Fibroblast of lung (primary cell): ENCODE data around the gene FGR. TPM values are rescaled to one million over a fixed set of nuclear protein-coding genes. Genes with fewer than 3 reads are reported as not detected.

Source experiments
- DNase-seq, 2 donors: peaks; one replicate each; pipeline versions ENCODE4 v3.0.0 to v3.0.0-alpha.2; 2010; ENCODE audit warnings: low read depth in 2 of 2
- H2AFZ ChIP-seq: 2 replicates; pipeline ENCODE4 v1.5.1; 2012; ENCODE audit warnings: low read length, control low read depth, inconsistent platforms
- H3K27ac ChIP-seq: 2 replicates; pipeline ENCODE4 v1.5.1; 2011; ENCODE audit warnings: low read length, control low read depth; ENCODE audit not compliant: insufficient read depth
- H3K27me3 ChIP-seq: 2 replicates; pipeline ENCODE4 v1.5.1; 2011; ENCODE audit warnings: mild to moderate bottlenecking, low read length; ENCODE audit not compliant: control insufficient read depth, insufficient read depth
- H3K36me3 ChIP-seq: 2 replicates; pipeline ENCODE4 v1.5.1; 2011; ENCODE audit warnings: low read length; ENCODE audit not compliant: control insufficient read depth, insufficient read depth
- H3K4me1 ChIP-seq: 2 replicates; pipeline ENCODE4 v1.5.1; 2011; ENCODE audit warnings: low read length; ENCODE audit not compliant: control insufficient read depth, insufficient read depth; ENCODE audit errors: extremely low read depth
- H3K4me2 ChIP-seq: 2 replicates; pipeline ENCODE4 v1.5.1; 2011; ENCODE audit warnings: low read length, control low read depth; ENCODE audit not compliant: insufficient read depth; ENCODE audit errors: extremely low read depth
- H3K4me3 ChIP-seq, 4 experiments: fragments of 200-600 bp in 1 of 4; sonication (generic) in 1 of 4; replicated peaks in 1 of 4; 2 replicates each; pipeline ENCODE4 v1.5.1; 2011 to 2016; ENCODE audit warnings: low read length in 4 of 4, low read depth in 3 of 4, mild to moderate bottlenecking in 3 of 4, control low read depth in 2 of 4, inconsistent platforms in 1 of 4, mixed read lengths in 1 of 4; ENCODE audit not compliant: insufficient read depth in 1 of 4; ENCODE audit errors: control extremely low read depth in 1 of 4
- H3K79me2 ChIP-seq: 2 replicates; pipeline ENCODE4 v1.5.1; 2012; ENCODE audit warnings: mild to moderate bottlenecking, low read length, inconsistent platforms; ENCODE audit not compliant: control insufficient read depth, insufficient read depth
- H3K9ac ChIP-seq: 2 replicates; pipeline ENCODE4 v1.5.1; 2011; ENCODE audit warnings: mild to moderate bottlenecking, low read length, control low read depth; ENCODE audit not compliant: insufficient read depth
- H3K9me3 ChIP-seq: 2 replicates; pipeline ENCODE4 v1.5.1; 2012; ENCODE audit warnings: low read depth, low read length; ENCODE audit not compliant: control insufficient read depth, insufficient read depth
- H4K20me1 ChIP-seq: 2 replicates; pipeline ENCODE4 v1.5.1; 2011; ENCODE audit warnings: low read length; ENCODE audit not compliant: control insufficient read depth, insufficient read depth; ENCODE audit errors: extremely low read depth
- EZH2 ChIP-seq: IDR thresholded peaks from 2 replicates; pipeline ENCODE4 v1.5.1; 2012; ENCODE audit warnings: low read length, control low read depth, mild to moderate bottlenecking; ENCODE audit errors: missing control alignments
- polyA plus RNA-seq, 2 donors: library from polyadenylated mRNA; depleted of rRNA in 1 of 2; stranded (reverse) in 1 of 2; unstranded in 1 of 2; fragments of >200 nt; gene quantifications; 2 replicates each; pipeline ENCODE4 v1.2.1, GENCODE V29; 2011 to 2012; ENCODE audit warnings: missing spikeins in 1 of 2
- total RNA-seq: library from RNA; depleted of rRNA; stranded (reverse); fragments of >200 nt; gene quantifications from 2 replicates; pipeline ENCODE4 v1.2.1, GENCODE V29; 2014
- TF ChIP-seq, protein P1 (sequence below), 2 donors: IDR thresholded peaks in 1 of 2; conservative IDR thresholded peaks in 1 of 2; 1 replicate in 1 of 2; 2 replicates in 1 of 2; pipeline ENCODE4 v1.5.1; 2011 to 2012; ENCODE audit warnings: low read length in 2 of 2, control low read depth in 1 of 2, inconsistent platforms in 1 of 2, low read depth in 1 of 2, mild to moderate bottlenecking in 1 of 2

The FGR gene
- total and polyA plus RNA-seq, 2 donors (not counting 1 experiment from before 2014, with no cell fraction given), result not detected

- Histone ChIP-seq H3K9me3 (no peaks in the 10 kb centered on the region), H3K4me2 (peak overlapping the region; percentile 51), H3K27me3 (no peaks in the 10 kb centered on the region), H2AFZ (no peak overlapping the region), H3K36me3 (no peaks in the 10 kb centered on the region), H4K20me1 (no peaks in the 10 kb centered on the region), H3K4me3 (peak overlapping the region in 1 of 4 experiments; percentile 35), H3K9ac (no peak overlapping the region), H3K27ac (no peak overlapping the region), H3K4me1 (peaks cover 77% of the 10 kb centered on the region), H3K79me2 (peaks cover 46% of the 10 kb centered on the region)
- TF ChIP-seq, protein P1, sequence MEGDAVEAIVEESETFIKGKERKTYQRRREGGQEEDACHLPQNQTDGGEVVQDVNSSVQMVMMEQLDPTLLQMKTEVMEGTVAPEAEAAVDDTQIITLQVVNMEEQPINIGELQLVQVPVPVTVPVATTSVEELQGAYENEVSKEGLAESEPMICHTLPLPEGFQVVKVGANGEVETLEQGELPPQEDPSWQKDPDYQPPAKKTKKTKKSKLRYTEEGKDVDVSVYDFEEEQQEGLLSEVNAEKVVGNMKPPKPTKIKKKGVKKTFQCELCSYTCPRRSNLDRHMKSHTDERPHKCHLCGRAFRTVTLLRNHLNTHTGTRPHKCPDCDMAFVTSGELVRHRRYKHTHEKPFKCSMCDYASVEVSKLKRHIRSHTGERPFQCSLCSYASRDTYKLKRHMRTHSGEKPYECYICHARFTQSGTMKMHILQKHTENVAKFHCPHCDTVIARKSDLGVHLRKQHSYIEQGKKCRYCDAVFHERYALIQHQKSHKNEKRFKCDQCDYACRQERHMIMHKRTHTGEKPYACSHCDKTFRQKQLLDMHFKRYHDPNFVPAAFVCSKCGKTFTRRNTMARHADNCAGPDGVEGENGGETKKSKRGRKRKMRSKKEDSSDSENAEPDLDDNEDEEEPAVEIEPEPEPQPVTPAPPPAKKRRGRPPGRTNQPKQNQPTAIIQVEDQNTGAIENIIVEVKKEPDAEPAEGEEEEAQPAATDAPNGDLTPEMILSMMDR (conservative IDR thresholded peaks at IDR 0.05 in 1 of 2, IDR thresholded peaks at IDR 0.05 in 1 of 2; ENCODE audit: low read depth in 1 of 2, low read length in 2 of 2), result no peak
- no peak for TF ChIP-seq EZH2
- DNase-seq, result no peak
Measured at GRCh38 chr1:27567971-27568299, 67.0 kb downstream of the FGR start.

GRCh38 chr1:27567146-27567526 is 67.8 kb downstream of the FGR start:
- Histone ChIP-seq H3K4me3 (no peak overlapping the region), H3K27me3 (no peaks in the 10 kb centered on the region), H3K27ac (no peak overlapping the region), H3K4me2 (peak overlapping the region; percentile 44), H2AFZ (no peak overlapping the region), H3K79me2 (peaks cover 46% of the 10 kb centered on the region), H4K20me1 (no peaks in the 10 kb centered on the region), H3K4me1 (peaks cover 77% of the 10 kb centered on the region), H3K9me3 (no peaks in the 10 kb centered on the region), H3K9ac (no peak overlapping the region), H3K36me3 (no peaks in the 10 kb centered on the region)
- no peak for DNase-seq
- TF ChIP-seq, protein P1 (conservative IDR thresholded peaks at IDR 0.05 in 1 of 2, IDR thresholded peaks at IDR 0.05 in 1 of 2; ENCODE audit: low read depth in 1 of 2, low read length in 2 of 2), result no peak
- TF ChIP-seq EZH2, result no peak

GRCh38 chr1:27566462-27567145 is 68.4 kb downstream of the FGR start:
- H3K4me3 ChIP-seq, result no peak overlapping the region
- H3K9ac ChIP-seq, result no peak overlapping the region
- no peak for TF ChIP-seq EZH2
- TF ChIP-seq, protein P1 (conservative IDR thresholded peaks at IDR 0.05 in 1 of 2, IDR thresholded peaks at IDR 0.05 in 1 of 2; ENCODE audit: low read depth in 1 of 2, low read length in 2 of 2), result no peak
- peak overlapping the region; percentile 44 for H3K4me2 ChIP-seq
- H3K9me3 ChIP-seq, result no peaks in the 10 kb centered on the region
- H3K79me2 ChIP-seq, result peaks cover 46% of the 10 kb centered on the region
- peaks cover 77% of the 10 kb centered on the region for H3K4me1 ChIP-seq
- H3K27me3 ChIP-seq, result no peaks in the 10 kb centered on the region
- H2AFZ ChIP-seq, result no peak overlapping the region
- no peaks in the 10 kb centered on the region for H4K20me1 ChIP-seq
- H3K27ac ChIP-seq, result no peak overlapping the region
- H3K36me3 ChIP-seq, result no peaks in the 10 kb centered on the region
- DNase-seq, result no peak
